Muscle of arm (tissue), 12 donors: ENCODE results near the gene LRRC74A. TPM values are rescaled to one million over a fixed set of nuclear protein-coding genes. Genes with fewer than 3 reads are reported as not detected.

Experiments used
- polyA plus RNA-seq, 12 donors: library from polyadenylated mRNA; unstranded; fragments of 120-200 nt; gene quantifications; one replicate each; pipeline ENCODE4 v1.2.1, GENCODE V29; 2013; ENCODE audit not compliant: insufficient read length in 12 of 12

Gene LRRC74A
- polyA plus RNA-seq, 12 donors = 0.15 to 0.21 TPM; not detected in 10

Other genes starting within 250 kb of the LRRC74A start
- 10 to 100 TPM in 11 of 12 donors, not detected in 1; 36.8 to 64.5 (median 46.1) TPM for gene VASH1, start 64.9 kb upstream of the LRRC74A start, polyA plus RNA-seq
- gene ANGEL1, start 13.5 kb upstream of the LRRC74A start, polyA plus RNA-seq = 10 to 100 TPM in 11 of 12 donors, not detected in 1; 12.7 to 31.7 (median 20.3) TPM
- gene IRF2BPL, start 202.3 kb downstream of the LRRC74A start, polyA plus RNA-seq = 100 to 1,000 TPM in 1 of 12 donors, 10 to 100 TPM in 11; 13.9 to 338 (median 19.7) TPM